GM10847 (cell line): ENCODE data around the gene PHF13.

Experiments used
- POLR2A ChIP-seq: IDR thresholded peaks from 2 replicates; pipeline ENCODE4 v1.6.1; 2011; ENCODE audit not compliant: insufficient read length; ENCODE audit errors: extremely low read depth

The PHF13 gene

GRCh38 chr1:6582370-6582769 is 31.2 kb upstream of the PHF13 start:
- TF ChIP-seq POLR2A = no peak

GRCh38 chr1:6584126-6585080 is 29.1 kb upstream of the PHF13 start:
- no peak for TF ChIP-seq POLR2A

GRCh38 chr1:6585081-6585722 is 28.3 kb upstream of the PHF13 start:
- TF ChIP-seq POLR2A = no peak

- TF ChIP-seq POLR2A = no peak
Measured at GRCh38 chr1:6585841-6586240, 27.7 kb upstream of the PHF13 start.

GRCh38 chr1:6586404-6586816 is 27.1 kb upstream of the PHF13 start:
- TF ChIP-seq POLR2A = no peak

- no peak for TF ChIP-seq POLR2A
Measured at GRCh38 chr1:6587261-6588005, 26.1 kb upstream of the PHF13 start.

- TF ChIP-seq POLR2A = no peak
Measured at GRCh38 chr1:6588128-6588892, 25.2 kb upstream of the PHF13 start.

- TF ChIP-seq POLR2A = no peak
Measured at GRCh38 chr1:6588893-6589520, 24.5 kb upstream of the PHF13 start.

- no peak for TF ChIP-seq POLR2A
Measured at GRCh38 chr1:6590046-6590445, 23.5 kb upstream of the PHF13 start.

GRCh38 chr1:6591222-6591621 is 22.3 kb upstream of the PHF13 start:
- no peak for TF ChIP-seq POLR2A

- no peak for TF ChIP-seq POLR2A
Measured at GRCh38 chr1:6591644-6592043, 21.9 kb upstream of the PHF13 start.

- no peak for TF ChIP-seq POLR2A
Measured at GRCh38 chr1:6592441-6592840, 21.1 kb upstream of the PHF13 start.

- TF ChIP-seq POLR2A = no peak
Measured at GRCh38 chr1:6592865-6593593, 20.5 kb upstream of the PHF13 start.

GRCh38 chr1:6593810-6594209 is 19.7 kb upstream of the PHF13 start:
- TF ChIP-seq POLR2A = no peak
